Thyroid gland (tissue), 4 donors: ENCODE data around the gene SULT2B1. TPM values are rescaled to one million over a fixed set of nuclear protein-coding genes. Genes with fewer than 3 reads are reported as not detected.

Source experiments
- DNase-seq, 2 donors: peaks; one replicate each; pipeline ENCODE4 v3.0.0-alpha.2; 2019
- H3K27ac ChIP-seq, 3 donors: fragments of 200-600 bp; sonication (generic); 1 replicate in 2 of 3; 2 replicates in 1 of 3; pipeline ENCODE4 v1.5.1; 2016 to 2019; ENCODE audit warnings: mild to moderate bottlenecking in 1 of 3, moderate library complexity in 1 of 3
- H3K27me3 ChIP-seq: fragments of 200-600 bp; sonication (generic); one replicate; pipeline ENCODE4 v1.5.1; 2019
- H3K36me3 ChIP-seq, 2 donors: fragments of 200-600 bp; sonication (generic); one replicate each; pipeline ENCODE4 v1.5.1; 2016 to 2019
- H3K4me1 ChIP-seq, 2 donors: fragments of 200-600 bp; sonication (generic); one replicate each; pipeline ENCODE4 v1.5.1; 2017 to 2019
- H3K4me3 ChIP-seq, 3 donors: fragments of 200-600 bp; sonication (generic); replicated peaks in 1 of 3; 1 replicate in 2 of 3; 2 replicates in 1 of 3; pipeline ENCODE4 v1.5.1; 2016; ENCODE audit warnings: mild to moderate bottlenecking in 1 of 3
- H3K9me3 ChIP-seq: fragments of 200-600 bp; sonication (generic); one replicate; pipeline ENCODE4 v1.5.1; 2017
- POLR2A ChIP-seq, 2 donors: fragments of 450-650 bp; IDR thresholded peaks; one replicate each; pipeline ENCODE4 v1.6.1; 2017; ENCODE audit warnings: antibody characterized with exemption in 2 of 2, mild to moderate bottlenecking in 2 of 2, moderate library complexity in 1 of 2
- WGBS, 2 donors: methylation state at CpG; one replicate each; pipeline ENCODE4 v1.1.5; 2017; 5-methylcytosine and 5-hydroxymethylcytosine counted together
- intact Hi-C: fragments of 100-400 bp; cut with DNase I; formaldehyde crosslinking; loops from one replicate; pipeline ENCODE4 v1.15.1; 2023
- total RNA-seq, 4 donors: library from RNA; depleted of rRNA; stranded (reverse); fragments of >200 nt; gene quantifications; one replicate each; pipeline ENCODE4 v1.2.3, GENCODE V29; 2016
- TF ChIP-seq, protein P1 (sequence below), 6 experiments: fragments of 200-600 bp in 3 of 6; fragments of 450-650 bp in 3 of 6; sonication (generic) in 3 of 6; IDR thresholded peaks; one replicate each; pipeline ENCODE4 v1.5.1; 2016 to 2019; ENCODE audit warnings: antibody characterized with exemption in 6 of 6, mild to moderate bottlenecking in 2 of 6, inconsistent platforms in 1 of 6, moderate library complexity in 1 of 6

Gene SULT2B1
- total RNA-seq, 4 donors from 2014 or later: 0.54 to 0.88 (median 0.78) TPM; not detected in 1

DNA sequence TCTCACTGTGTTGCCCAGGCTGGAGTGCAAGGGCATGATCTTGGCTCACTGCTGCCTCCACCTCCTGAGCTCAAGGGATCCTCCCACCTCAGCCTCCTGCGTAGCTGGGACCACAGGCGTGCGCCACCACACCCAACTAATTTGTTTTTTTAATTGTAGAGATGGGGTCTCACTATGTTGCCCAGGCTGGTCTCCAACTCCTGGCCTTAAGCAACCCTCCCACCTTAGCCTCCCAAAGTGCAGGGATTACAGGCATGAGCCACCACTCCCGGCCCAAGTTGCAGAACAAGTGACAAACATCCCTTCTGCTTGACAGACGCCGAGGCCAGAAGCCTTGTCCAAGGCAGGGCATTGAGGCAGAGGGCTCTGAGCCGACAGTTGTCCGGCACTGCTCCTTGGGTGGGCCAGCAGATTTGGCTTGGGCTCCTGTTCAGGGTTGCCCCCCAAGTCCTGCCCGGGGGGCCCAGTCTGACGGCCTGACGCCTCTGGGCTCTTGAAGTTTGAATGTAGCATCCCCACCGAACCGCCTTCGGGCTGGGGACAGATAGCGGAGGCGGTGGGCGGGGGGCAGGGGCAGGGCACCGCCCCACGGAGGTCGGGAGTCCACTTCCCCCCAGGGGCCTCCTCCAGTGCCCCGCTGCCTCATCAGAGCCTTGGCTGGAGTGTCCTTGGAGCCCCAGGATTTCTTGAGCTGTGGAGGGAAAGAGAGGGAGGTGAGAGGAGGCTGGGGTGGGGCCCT is 48.9 kb downstream of the SULT2B1 start:
- Histone ChIP-seq H3K27ac (no peak overlapping the region), H3K4me1 (no peaks in the 10 kb centered on the region), H3K4me3 (no peak overlapping the region), H3K9me3 (no peaks in the 10 kb centered on the region), H3K27me3 (no peaks in the 10 kb centered on the region), H3K36me3 (no peaks in the 10 kb centered on the region)
- no peak for DNase-seq
- TF ChIP-seq, protein P1, sequence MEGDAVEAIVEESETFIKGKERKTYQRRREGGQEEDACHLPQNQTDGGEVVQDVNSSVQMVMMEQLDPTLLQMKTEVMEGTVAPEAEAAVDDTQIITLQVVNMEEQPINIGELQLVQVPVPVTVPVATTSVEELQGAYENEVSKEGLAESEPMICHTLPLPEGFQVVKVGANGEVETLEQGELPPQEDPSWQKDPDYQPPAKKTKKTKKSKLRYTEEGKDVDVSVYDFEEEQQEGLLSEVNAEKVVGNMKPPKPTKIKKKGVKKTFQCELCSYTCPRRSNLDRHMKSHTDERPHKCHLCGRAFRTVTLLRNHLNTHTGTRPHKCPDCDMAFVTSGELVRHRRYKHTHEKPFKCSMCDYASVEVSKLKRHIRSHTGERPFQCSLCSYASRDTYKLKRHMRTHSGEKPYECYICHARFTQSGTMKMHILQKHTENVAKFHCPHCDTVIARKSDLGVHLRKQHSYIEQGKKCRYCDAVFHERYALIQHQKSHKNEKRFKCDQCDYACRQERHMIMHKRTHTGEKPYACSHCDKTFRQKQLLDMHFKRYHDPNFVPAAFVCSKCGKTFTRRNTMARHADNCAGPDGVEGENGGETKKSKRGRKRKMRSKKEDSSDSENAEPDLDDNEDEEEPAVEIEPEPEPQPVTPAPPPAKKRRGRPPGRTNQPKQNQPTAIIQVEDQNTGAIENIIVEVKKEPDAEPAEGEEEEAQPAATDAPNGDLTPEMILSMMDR (IDR thresholded peaks at IDR 0.05): no peak
- TF ChIP-seq POLR2A (IDR thresholded peaks at IDR 0.05): no peak
- intact Hi-C loops: no loop called here
- WGBS, 2 donors: 85 to 86% methylated on average over 13 to 15 of the region's 21 CpGs

DNA sequence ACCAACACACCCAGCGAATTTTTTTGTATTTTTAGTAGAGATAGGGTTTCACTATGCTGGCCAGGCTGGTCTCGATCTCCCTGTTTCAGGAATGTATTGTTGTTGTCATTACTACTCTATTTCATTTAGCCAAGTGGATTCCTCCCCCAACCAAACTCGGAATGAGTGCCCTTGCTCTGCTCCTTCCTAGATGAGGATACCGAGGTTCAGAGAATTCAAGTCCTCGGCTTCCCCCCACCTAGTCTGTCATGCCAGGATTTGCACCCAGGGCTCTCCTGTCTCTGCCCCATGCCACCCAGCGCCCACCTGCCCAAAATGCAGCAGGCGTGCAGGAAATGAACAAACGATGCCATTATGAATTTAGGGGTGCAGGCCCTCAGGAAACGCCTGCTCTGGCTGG is 51.0 kb downstream of the SULT2B1 start:
- Histone ChIP-seq H3K27me3 (no peaks in the 10 kb centered on the region), H3K4me3 (no peak overlapping the region), H3K36me3 (no peaks in the 10 kb centered on the region), H3K9me3 (no peaks in the 10 kb centered on the region), H3K27ac (no peak overlapping the region), H3K4me1 (no peaks in the 10 kb centered on the region)
- TF ChIP-seq, protein P1 (IDR thresholded peaks at IDR 0.05): no peak
- TF ChIP-seq POLR2A (IDR thresholded peaks at IDR 0.05): no peak
- DNase-seq: no peak
- WGBS, 2 donors: 81 to 86% methylated on average over 9 of the region's 9 CpGs
- intact Hi-C loops: no loop called here

DNA sequence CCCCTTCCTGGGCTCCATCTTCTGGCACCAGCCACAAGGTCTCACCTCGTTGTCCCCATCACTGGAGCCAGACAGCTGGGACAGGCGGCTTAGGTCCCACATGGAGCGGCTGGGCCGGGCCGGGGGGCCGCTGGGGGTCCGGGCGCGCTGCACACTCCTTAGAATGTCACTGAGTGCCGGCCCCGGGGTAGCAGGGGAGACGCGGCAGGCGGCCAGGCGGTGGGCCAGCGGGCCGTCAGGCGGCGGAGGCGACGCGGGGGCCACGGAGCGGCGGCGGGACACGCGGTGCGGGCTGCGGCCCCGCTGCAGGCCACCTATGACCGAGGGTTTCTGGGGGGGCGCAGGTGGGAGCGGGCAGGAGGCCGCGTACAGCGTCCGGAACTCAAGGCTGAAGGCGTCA is 51.5 kb downstream of the SULT2B1 start:
- DNase-seq: no peak
- WGBS, 2 donors: 87 to 98% methylated on average over 22 to 34 of the region's 39 CpGs
- intact Hi-C loops: no loop called here
- Histone ChIP-seq H3K36me3 (no peaks in the 10 kb centered on the region), H3K9me3 (no peaks in the 10 kb centered on the region), H3K27ac (no peak overlapping the region), H3K27me3 (no peaks in the 10 kb centered on the region), H3K4me3 (no peak overlapping the region), H3K4me1 (no peaks in the 10 kb centered on the region)
- no peak for TF ChIP-seq POLR2A (IDR thresholded peaks at IDR 0.05)
- TF ChIP-seq, protein P1 (IDR thresholded peaks at IDR 0.05): no peak

DNA sequence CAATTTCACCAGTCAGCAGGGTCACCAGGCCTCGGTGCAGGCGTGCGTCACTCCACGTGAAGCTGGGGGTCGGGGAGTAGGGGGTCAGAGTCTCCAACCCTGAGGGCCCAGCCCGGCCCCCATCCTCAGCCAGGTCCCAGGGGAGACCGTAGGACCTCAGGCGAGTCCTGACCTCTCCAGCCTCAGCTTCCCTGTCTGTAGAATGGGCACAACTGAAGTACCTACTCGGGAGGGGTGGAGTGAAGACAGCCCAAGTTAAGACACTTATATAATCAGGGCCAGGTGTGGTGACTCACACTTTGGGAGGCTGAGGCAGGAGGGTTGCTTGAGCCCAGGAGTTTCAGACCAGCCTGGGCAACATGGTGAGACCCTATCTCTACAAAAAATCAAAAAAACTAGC is 51.9 kb downstream of the SULT2B1 start:
- DNase-seq: no peak
- Histone ChIP-seq H3K27me3 (no peaks in the 10 kb centered on the region), H3K27ac (no peak overlapping the region), H3K4me1 (no peaks in the 10 kb centered on the region), H3K9me3 (no peaks in the 10 kb centered on the region), H3K36me3 (no peaks in the 10 kb centered on the region), H3K4me3 (no peak overlapping the region)
- TF ChIP-seq, protein P1 (IDR thresholded peaks at IDR 0.05): no peak
- no peak for TF ChIP-seq POLR2A (IDR thresholded peaks at IDR 0.05)
- WGBS, 2 donors: 87 to 89% methylated on average over 7 to 9 of the region's 9 CpGs
- intact Hi-C loops: no loop called here

DNA sequence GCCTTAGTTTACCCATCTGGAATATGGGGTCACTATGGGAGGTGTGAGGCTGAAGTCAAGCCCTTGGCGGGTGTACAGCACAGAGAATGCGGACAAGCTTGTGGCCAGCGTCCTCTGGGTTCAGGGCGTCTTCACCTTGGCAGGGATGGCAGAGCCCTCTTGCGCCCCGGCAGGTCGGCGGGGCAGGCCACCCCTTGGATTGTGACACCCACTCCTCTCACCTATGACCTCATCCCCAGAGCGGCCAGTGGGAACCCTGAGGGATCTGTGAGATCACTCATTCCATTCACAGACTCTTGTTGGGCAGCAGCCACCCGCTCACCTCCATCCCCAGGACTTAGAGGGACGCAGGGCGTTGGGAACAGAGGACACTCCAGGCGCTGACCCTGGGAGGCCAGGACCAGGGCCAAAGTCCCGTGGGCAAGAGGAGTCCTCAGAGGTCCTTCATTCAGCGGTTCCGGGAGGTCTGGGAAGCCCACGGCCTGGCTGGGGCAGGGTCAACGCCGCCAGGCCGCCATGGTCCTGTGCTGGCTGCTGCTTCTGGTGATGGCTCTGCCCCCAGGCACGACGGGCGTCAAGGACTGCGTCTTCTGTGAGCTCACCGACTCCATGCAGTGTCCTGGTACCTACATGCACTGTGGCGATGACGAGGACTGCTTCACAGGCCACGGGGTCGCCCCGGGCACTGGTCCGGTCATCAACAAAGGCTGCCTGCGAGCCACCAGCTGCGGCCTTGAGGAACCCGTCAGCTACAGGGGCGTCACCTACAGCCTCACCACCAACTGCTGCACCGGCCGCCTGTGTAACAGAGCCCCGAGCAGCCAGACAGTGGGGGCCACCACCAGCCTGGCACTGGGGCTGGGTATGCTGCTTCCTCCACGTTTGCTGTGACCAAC is 54.7 kb downstream of the SULT2B1 start, which contains the start of gene SPACA4:
SPACA4 (plus strand) TSS at position 280 of the 896 bp plus-strand sequence; CDS start at position 517, 237 bp downstream.
- Histone ChIP-seq H3K27ac (no peak within 1 kb of the TSS), H3K4me1 (no peaks in the 10 kb centered on the region), H3K9me3 (no peaks in the 10 kb centered on the region), H3K27me3 (no peaks in the 10 kb centered on the region), H3K4me3 (no peak within 1 kb of the TSS), H3K36me3 (no peaks in the 10 kb centered on the region)
- DNase-seq: no peak
- TF ChIP-seq, protein P1 (IDR thresholded peaks at IDR 0.05): no peak
- no peak for TF ChIP-seq POLR2A (IDR thresholded peaks at IDR 0.05)
- intact Hi-C loops: no loop called here
- WGBS, 2 donors: 91 to 92% methylated on average over 16 to 25 of the region's 39 CpGs
